Lower leg skin (tissue), 3 donors: ENCODE data around the gene CTSW.

Experiments
- POLR2A ChIP-seq, 2 donors: fragments of 450-650 bp; IDR thresholded peaks; one replicate each; pipeline ENCODE4 v1.6.1; 2016 to 2017; ENCODE audit warnings: antibody characterized with exemption in 2 of 2, mild to moderate bottlenecking in 1 of 2, moderate library complexity in 1 of 2
- TF ChIP-seq, protein P1 (sequence below), 3 donors: fragments of 450-650 bp; IDR thresholded peaks; one replicate each; pipeline ENCODE4 v1.5.1; 2016; ENCODE audit warnings: antibody characterized with exemption in 3 of 3, mild to moderate bottlenecking in 3 of 3, moderate library complexity in 2 of 3

- TF ChIP-seq, protein P1, sequence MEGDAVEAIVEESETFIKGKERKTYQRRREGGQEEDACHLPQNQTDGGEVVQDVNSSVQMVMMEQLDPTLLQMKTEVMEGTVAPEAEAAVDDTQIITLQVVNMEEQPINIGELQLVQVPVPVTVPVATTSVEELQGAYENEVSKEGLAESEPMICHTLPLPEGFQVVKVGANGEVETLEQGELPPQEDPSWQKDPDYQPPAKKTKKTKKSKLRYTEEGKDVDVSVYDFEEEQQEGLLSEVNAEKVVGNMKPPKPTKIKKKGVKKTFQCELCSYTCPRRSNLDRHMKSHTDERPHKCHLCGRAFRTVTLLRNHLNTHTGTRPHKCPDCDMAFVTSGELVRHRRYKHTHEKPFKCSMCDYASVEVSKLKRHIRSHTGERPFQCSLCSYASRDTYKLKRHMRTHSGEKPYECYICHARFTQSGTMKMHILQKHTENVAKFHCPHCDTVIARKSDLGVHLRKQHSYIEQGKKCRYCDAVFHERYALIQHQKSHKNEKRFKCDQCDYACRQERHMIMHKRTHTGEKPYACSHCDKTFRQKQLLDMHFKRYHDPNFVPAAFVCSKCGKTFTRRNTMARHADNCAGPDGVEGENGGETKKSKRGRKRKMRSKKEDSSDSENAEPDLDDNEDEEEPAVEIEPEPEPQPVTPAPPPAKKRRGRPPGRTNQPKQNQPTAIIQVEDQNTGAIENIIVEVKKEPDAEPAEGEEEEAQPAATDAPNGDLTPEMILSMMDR (IDR thresholded peaks at IDR 0.05): no peak
- no peak for TF ChIP-seq POLR2A (IDR thresholded peaks at IDR 0.05)
Measured at GRCh38 chr11:65859812-65860277, 19.8 kb upstream of the CTSW start.
